HG03439 (cell line): ENCODE measurements around the gene TET2.

Source experiments
- ATAC-seq: cut with Tn5 transposase; IDR thresholded peaks from one replicate; pipeline ENCODE4 v1.9.1; 2021; ENCODE audit warnings: mild to moderate bottlenecking, moderate library complexity; ENCODE audit not compliant: unreplicated experiment

The TET2 gene

DNA sequence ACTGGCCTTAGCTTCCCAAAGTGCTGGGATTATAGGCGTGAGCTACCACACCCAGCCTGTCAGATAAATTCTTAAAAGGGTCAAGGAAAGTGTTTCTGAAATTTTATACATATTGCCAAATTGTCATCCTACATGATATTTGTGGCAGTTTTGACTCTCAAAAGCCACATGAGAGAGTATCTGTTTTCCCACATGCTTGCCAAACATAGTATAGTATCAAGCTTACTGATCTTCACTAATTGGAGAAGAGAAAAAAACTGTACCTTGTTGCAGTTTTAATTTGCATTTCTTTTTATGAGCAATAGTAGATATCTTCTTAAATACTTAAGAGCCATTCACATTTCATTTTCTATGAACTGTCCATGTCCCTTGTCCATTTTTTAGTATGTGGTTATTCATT, 83.6 kb downstream of the TET2 start:
- no peak for ATAC-seq

DNA sequence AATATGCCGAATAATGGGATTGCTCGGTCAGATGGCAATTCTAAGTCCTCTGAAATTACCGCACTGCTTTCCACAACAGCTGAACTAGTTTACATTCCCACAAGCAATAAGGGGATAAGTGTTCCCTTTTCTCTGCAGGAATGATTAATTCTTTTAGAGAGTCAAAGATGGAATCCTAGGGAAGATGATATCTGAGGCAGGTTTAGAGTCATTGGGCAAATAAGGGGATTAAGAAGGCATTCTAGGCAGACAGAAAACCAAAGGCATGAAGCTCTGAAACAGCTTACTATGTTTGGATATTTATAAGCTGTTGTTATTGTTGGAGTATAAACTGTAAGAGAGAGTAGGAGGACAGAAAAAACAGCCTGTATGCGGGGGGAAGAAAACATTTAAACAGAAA, 85.7 kb downstream of the TET2 start:
- ATAC-seq: no peak

DNA sequence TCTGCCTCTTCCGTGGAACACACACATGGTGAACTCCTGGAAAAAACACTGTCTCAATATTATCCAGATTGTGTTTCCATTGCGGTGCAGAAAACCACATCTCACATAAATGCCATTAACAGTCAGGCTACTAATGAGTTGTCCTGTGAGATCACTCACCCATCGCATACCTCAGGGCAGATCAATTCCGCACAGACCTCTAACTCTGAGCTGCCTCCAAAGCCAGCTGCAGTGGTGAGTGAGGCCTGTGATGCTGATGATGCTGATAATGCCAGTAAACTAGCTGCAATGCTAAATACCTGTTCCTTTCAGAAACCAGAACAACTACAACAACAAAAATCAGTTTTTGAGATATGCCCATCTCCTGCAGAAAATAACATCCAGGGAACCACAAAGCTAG, 87.9 kb downstream of the TET2 start:
- no peak for ATAC-seq

DNA sequence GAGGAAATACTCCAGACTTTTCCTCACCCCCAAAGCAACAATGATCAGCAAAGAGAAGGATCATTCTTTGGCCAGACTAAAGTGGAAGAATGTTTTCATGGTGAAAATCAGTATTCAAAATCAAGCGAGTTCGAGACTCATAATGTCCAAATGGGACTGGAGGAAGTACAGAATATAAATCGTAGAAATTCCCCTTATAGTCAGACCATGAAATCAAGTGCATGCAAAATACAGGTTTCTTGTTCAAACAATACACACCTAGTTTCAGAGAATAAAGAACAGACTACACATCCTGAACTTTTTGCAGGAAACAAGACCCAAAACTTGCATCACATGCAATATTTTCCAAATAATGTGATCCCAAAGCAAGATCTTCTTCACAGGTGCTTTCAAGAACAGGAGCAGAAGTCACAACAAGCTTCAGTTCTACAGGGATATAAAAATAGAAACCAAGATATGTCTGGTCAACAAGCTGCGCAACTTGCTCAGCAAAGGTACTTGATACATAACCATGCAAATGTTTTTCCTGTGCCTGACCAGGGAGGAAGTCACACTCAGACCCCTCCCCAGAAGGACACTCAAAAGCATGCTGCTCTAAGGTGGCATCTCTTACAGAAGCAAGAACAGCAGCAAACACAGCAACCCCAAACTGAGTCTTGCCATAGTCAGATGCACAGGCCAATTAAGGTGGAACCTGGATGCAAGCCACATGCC, 89.7 kb downstream of the TET2 start:
- ATAC-seq: peak; percentile 77

DNA sequence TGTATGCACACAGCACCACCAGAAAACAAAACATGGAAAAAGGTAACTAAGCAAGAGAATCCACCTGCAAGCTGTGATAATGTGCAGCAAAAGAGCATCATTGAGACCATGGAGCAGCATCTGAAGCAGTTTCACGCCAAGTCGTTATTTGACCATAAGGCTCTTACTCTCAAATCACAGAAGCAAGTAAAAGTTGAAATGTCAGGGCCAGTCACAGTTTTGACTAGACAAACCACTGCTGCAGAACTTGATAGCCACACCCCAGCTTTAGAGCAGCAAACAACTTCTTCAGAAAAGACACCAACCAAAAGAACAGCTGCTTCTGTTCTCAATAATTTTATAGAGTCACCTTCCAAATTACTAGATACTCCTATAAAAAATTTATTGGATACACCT, 90.2 kb downstream of the TET2 start:
- ATAC-seq: no peak

DNA sequence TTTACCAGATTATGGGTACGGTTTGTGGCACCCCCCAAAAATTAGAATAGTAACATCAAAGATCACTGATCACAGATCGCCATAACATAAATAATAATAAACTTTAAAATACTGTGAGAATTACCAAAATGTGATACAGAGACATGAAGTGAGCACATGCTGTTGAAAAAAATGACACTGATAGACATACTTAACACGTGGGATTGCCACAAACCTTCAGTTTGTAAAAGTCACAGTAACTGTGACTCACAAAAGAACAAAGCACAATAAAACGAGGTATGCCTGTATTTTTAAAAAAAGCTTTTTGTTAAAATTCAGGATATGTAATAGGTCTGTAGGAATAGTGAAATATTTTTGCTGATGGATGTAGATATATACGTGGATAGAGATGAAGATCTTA, 93.4 kb downstream of the TET2 start:
- no peak for ATAC-seq

GRCh38 chr4:105241451-105241850, 94.8 kb downstream of the TET2 start:
- ATAC-seq: no peak

- no peak for ATAC-seq
These were observed 96.8 kb downstream of the TET2 start for GRCh38 chr4:105243446-105243845.

GRCh38 chr4:105246712-105247111, 100.0 kb downstream of the TET2 start:
- ATAC-seq: no peak

- no peak for ATAC-seq
These were observed 101.9 kb downstream of the TET2 start for GRCh38 chr4:105248613-105249012.

GRCh38 chr4:105257817-105258495, 111.3 kb downstream of the TET2 start:
- no peak for ATAC-seq

GRCh38 chr4:105265689-105266088, 119.0 kb downstream of the TET2 start:
- no peak for ATAC-seq

DNA sequence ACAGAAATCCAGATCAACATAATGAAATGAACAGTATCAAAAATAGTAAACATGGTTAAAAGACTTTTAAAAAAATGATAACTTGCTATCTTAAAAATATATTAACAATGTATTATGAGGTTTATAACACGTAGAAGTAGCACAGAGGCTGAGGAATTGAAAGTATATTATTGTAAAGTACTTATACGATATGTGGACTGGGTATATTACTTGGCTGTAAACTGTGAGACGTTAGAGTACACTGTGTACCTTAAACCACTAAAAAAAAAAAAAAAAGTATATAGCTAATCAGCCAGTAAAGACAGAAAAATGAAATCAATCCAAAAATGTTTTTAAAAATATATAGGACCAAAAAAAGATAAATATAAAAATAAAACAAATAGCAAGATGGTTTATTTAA, 120.6 kb downstream of the TET2 start:
- ATAC-seq: no peak

DNA sequence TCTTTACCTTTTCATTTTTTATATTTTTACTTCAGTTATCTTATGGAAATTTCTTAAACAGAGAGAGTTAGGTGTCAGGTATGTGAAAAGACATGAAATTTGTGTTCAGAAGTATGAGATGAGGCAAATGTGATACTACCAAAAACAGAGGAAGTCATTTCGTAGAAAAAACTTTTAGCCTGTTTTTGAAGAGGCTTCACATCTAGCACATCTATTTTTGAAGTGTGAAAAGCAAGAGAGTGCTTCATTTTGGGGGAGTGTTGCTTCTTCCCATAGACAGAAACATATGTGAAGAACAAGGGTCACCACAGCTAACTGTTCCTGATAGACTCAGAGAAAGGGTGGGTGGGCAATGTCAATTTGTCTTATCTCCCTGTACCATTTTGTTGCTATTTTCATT, 125.3 kb downstream of the TET2 start:
- no peak for ATAC-seq

GRCh38 chr4:105273230-105273629, 126.6 kb downstream of the TET2 start:
- no peak for ATAC-seq

GRCh38 chr4:105274090-105274489, 127.4 kb downstream of the TET2 start:
- ATAC-seq: no peak

- ATAC-seq: no peak
These were observed 127.8 kb downstream of the TET2 start for GRCh38 chr4:105274504-105274903.

GRCh38 chr4:105276361-105277104, 129.9 kb downstream of the TET2 start:
- ATAC-seq: no peak

DNA sequence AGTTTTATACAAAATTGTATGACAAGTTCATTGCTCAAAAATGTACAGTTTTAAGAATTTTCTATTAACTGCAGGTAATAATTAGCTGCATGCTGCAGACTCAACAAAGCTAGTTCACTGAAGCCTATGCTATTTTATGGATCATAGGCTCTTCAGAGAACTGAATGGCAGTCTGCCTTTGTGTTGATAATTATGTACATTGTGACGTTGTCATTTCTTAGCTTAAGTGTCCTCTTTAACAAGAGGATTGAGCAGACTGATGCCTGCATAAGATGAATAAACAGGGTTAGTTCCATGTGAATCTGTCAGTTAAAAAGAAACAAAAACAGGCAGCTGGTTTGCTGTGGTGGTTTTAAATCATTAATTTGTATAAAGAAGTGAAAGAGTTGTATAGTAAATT, 131.0 kb downstream of the TET2 start:
- ATAC-seq: no peak

DNA sequence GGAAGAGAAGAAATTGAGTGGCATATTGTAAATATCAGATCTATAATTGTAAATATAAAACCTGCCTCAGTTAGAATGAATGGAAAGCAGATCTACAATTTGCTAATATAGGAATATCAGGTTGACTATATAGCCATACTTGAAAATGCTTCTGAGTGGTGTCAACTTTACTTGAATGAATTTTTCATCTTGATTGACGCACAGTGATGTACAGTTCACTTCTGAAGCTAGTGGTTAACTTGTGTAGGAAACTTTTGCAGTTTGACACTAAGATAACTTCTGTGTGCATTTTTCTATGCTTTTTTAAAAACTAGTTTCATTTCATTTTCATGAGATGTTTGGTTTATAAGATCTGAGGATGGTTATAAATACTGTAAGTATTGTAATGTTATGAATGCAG, 132.6 kb downstream of the TET2 start:
- ATAC-seq: no peak

GRCh38 chr4:105280338-105281123, 133.9 kb downstream of the TET2 start:
- no peak for ATAC-seq

DNA sequence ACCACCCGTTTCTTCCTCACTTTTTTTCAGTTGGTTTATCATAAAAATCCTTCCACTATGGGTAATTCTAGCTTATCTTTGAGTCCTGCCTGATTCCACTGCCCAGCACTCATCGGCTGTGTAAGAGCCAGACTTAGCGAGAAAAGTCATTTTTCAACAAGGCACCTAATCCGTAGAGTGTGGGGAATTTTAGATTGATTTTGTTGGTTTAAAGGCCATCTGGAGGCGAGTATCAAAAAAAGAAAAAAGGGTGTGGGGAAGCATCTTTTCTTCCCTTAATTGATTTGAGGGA, 134.4 kb downstream of the TET2 start:
- no peak for ATAC-seq
